SK-N-SH treated with all-trans-retinoic acid at 6 μM for 48 hours (cell line): ENCODE results near the gene GLIPR2.
A peak's percentile ranks its signal among the peaks of the same experiment; 100 is the strongest.

Experiments
- ATAC-seq: fragments of 200-7000 bp; cut with Tn5 transposase; 3 replicates; pipeline ENCODE4 v1.9.1; 2020; ENCODE audit warnings: mild to moderate bottlenecking, moderate library complexity
- ARNTL ChIP-seq: fragments of 450-650 bp; formaldehyde crosslinking; IDR thresholded peaks from 2 replicates; pipeline ENCODE4 v1.5.0; 2020; ENCODE audit warnings: low read depth, mild to moderate bottlenecking, moderate library complexity, borderline replicate concordance
- BACH2 ChIP-seq: fragments of 250-450 bp; sonication (Bioruptor Pico); IDR thresholded peaks from 2 replicates; pipeline ENCODE4 v1.9.0; 2021; ENCODE audit warnings: mild to moderate bottlenecking, borderline replicate concordance
- CSDC2 ChIP-seq: fragments of 250-450 bp; sonication (Bioruptor Pico); IDR thresholded peaks from 2 replicates; pipeline ENCODE4 v1.5.0; 2020; ENCODE audit warnings: mild to moderate bottlenecking, moderate library complexity
- GLIS3 ChIP-seq: fragments of 250-450 bp; sonication (Bioruptor Pico); IDR thresholded peaks from 2 replicates; pipeline ENCODE4 v1.5.0; 2020; ENCODE audit warnings: mild to moderate bottlenecking, moderate library complexity
- ISL1 ChIP-seq: fragments of 250-450 bp; sonication (Bioruptor Pico); IDR thresholded peaks from 2 replicates; pipeline ENCODE4 v2.1.2; 2022; ENCODE audit warnings: mild to moderate bottlenecking, moderate library complexity
- OSR1 ChIP-seq: fragments of 250-450 bp; sonication (Bioruptor Pico); IDR thresholded peaks from 2 replicates; pipeline ENCODE4 v1.8.0; 2022; ENCODE audit warnings: moderate library complexity, mild to moderate bottlenecking, inconsistent platforms
- PPARA ChIP-seq: fragments of 250-450 bp; sonication (Bioruptor Pico); IDR thresholded peaks from 2 replicates; pipeline ENCODE4 v1.5.0; 2020; ENCODE audit warnings: mild to moderate bottlenecking, borderline replicate concordance
- RARB ChIP-seq: fragments of 250-450 bp; sonication (Bioruptor Pico); IDR thresholded peaks from 2 replicates; pipeline ENCODE4 v1.8.0; 2021; ENCODE audit warnings: mild to moderate bottlenecking, moderate library complexity
- SNAI2 ChIP-seq: fragments of 250-450 bp; sonication (Bioruptor Pico); IDR thresholded peaks from 2 replicates; pipeline ENCODE4 v1.5.0; 2020; ENCODE audit warnings: mild to moderate bottlenecking, moderate library complexity
- TCF4 ChIP-seq: fragments of 250-450 bp; sonication (Bioruptor Pico); IDR thresholded peaks from 2 replicates; pipeline ENCODE4 v1.8.0; 2021; ENCODE audit warnings: mild to moderate bottlenecking, moderate library complexity, borderline replicate concordance
- TOX ChIP-seq: fragments of 250-450 bp; sonication (Bioruptor Pico); IDR thresholded peaks from 2 replicates; pipeline ENCODE4 v1.8.0; 2021; ENCODE audit warnings: mild to moderate bottlenecking, moderate library complexity, borderline replicate concordance
- ZC3H10 ChIP-seq: fragments of 250-450 bp; sonication (Bioruptor Pico); IDR thresholded peaks from 2 replicates; pipeline ENCODE4 v1.5.1; 2021; ENCODE audit warnings: mild to moderate bottlenecking, moderate library complexity
- ZFP30 ChIP-seq: fragments of 450-650 bp; formaldehyde crosslinking; IDR thresholded peaks from 2 replicates; pipeline ENCODE4 v1.5.0; 2022; ENCODE audit warnings: mild to moderate bottlenecking, moderate library complexity
- ZNF565 ChIP-seq: fragments of 450-650 bp; formaldehyde crosslinking; conservative IDR thresholded peaks from 2 replicates; pipeline ENCODE4 v1.5.0; 2020; ENCODE audit warnings: low read depth, mild to moderate bottlenecking, moderate library complexity
- ZNF70 ChIP-seq: fragments of 450-650 bp; formaldehyde crosslinking; IDR thresholded peaks from 2 replicates; pipeline ENCODE4 v1.5.0; 2020; ENCODE audit warnings: mild to moderate bottlenecking, moderate library complexity
- TF ChIP-seq, protein P1 (sequence below): fragments of 250-450 bp; sonication (Bioruptor Pico); IDR thresholded peaks from 2 replicates; pipeline ENCODE4 v1.8.0; 2020; ENCODE audit warnings: mild to moderate bottlenecking, moderate library complexity, borderline replicate concordance
- TF ChIP-seq, protein P2 (sequence below): fragments of 250-450 bp; sonication (Bioruptor Pico); IDR thresholded peaks from 2 replicates; pipeline ENCODE4 v1.5.0; 2020; ENCODE audit warnings: mild to moderate bottlenecking, moderate library complexity
- TF ChIP-seq, protein P3 (sequence below): fragments of 250-450 bp; sonication (Bioruptor Pico); IDR thresholded peaks from 2 replicates; pipeline ENCODE4 v1.8.0; 2021; ENCODE audit warnings: low read depth, mild to moderate bottlenecking, moderate library complexity, borderline replicate concordance
- TF ChIP-seq, protein P4 (sequence below): fragments of 250-450 bp; sonication (Bioruptor Pico); IDR thresholded peaks from 2 replicates; pipeline ENCODE4 v1.5.1; 2021; ENCODE audit warnings: mild to moderate bottlenecking, moderate library complexity

Gene GLIPR2

DNA sequence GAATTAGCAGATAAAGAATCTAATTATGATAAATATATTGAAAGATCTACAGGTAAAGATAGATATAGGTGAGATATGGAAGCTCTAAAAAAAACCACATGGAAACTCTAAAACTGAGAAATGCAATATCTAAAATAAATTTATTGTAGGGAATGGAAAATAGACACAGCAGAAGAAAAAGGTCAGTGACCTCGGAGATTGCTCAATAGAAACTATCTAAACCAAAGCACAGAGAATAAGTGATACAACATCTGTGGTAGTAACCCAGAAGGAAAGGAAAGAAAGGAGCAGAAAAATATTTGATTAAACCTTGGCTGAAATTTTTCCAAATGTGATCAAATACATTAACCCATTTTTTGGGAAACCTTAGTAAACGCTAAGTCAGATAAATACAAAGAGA, 43.1 kb upstream of the GLIPR2 start:
- TF ChIP-seq RARB (CRISPR knock-in tag) (no peak), ARNTL (no peak), ZNF565 (CRISPR knock-in tag) (no peak), TOX (no peak), SNAI2 (no peak)
- TF ChIP-seq, all 23 proteins: peak for 0
- no peak for ATAC-seq

DNA sequence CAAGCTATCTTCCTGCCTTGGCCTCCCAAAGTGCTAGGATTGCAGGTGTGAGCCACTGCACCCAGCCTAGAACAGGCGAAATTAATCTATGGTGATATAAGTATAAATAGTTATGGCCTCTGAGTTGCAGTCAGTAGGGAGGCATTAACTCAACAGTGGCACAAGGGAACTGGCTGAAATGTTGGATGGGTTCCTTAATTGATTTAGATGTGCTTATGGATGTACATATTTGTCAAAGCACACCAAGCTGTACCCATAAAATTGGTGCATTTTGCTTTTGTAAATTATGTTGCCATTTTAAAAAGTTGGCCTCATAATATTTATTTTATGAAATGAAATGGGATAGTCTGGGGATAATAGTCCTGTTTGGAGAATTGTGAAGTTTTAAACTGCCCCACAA, 36.8 kb upstream of the GLIPR2 start:
- ATAC-seq, result no peak
- TF ChIP-seq RARB (CRISPR knock-in tag) (no peak), SNAI2 (no peak)
- TF ChIP-seq, protein P1, sequence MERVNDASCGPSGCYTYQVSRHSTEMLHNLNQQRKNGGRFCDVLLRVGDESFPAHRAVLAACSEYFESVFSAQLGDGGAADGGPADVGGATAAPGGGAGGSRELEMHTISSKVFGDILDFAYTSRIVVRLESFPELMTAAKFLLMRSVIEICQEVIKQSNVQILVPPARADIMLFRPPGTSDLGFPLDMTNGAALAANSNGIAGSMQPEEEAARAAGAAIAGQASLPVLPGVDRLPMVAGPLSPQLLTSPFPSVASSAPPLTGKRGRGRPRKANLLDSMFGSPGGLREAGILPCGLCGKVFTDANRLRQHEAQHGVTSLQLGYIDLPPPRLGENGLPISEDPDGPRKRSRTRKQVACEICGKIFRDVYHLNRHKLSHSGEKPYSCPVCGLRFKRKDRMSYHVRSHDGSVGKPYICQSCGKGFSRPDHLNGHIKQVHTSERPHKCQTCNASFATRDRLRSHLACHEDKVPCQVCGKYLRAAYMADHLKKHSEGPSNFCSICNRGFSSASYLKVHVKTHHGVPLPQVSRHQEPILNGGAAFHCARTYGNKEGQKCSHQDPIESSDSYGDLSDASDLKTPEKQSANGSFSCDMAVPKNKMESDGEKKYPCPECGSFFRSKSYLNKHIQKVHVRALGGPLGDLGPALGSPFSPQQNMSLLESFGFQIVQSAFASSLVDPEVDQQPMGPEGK (CRISPR knock-in tag), result no peak

DNA sequence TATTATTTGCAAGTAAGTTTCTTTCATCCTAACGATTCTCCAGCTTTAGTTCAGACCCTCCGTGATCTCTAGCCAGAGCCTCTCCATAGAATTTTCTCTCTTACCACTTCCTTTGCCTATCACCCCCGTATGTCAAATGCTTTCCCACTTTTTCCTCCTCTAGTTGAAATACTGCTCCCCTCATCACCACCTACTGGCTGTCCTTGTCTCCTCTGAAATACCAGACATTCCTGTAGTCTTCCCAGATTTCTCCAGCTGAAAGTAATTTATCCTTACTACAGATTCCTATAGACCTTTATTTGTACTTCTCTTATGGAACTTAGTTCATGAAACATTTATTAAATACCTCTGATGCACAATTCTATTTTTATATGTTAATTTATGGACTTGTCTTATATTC, 36.0 kb upstream of the GLIPR2 start:
- ATAC-seq, result peak; percentile 54
- TF ChIP-seq, protein P2, sequence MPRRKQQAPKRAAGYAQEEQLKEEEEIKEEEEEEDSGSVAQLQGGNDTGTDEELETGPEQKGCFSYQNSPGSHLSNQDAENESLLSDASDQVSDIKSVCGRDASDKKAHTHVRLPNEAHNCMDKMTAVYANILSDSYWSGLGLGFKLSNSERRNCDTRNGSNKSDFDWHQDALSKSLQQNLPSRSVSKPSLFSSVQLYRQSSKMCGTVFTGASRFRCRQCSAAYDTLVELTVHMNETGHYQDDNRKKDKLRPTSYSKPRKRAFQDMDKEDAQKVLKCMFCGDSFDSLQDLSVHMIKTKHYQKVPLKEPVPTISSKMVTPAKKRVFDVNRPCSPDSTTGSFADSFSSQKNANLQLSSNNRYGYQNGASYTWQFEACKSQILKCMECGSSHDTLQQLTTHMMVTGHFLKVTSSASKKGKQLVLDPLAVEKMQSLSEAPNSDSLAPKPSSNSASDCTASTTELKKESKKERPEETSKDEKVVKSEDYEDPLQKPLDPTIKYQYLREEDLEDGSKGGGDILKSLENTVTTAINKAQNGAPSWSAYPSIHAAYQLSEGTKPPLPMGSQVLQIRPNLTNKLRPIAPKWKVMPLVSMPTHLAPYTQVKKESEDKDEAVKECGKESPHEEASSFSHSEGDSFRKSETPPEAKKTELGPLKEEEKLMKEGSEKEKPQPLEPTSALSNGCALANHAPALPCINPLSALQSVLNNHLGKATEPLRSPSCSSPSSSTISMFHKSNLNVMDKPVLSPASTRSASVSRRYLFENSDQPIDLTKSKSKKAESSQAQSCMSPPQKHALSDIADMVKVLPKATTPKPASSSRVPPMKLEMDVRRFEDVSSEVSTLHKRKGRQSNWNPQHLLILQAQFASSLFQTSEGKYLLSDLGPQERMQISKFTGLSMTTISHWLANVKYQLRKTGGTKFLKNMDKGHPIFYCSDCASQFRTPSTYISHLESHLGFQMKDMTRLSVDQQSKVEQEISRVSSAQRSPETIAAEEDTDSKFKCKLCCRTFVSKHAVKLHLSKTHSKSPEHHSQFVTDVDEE, result no peak
- TF ChIP-seq ZNF70 (CRISPR knock-in tag), result no peak
- no peak for TF ChIP-seq ZC3H10
- no peak for TF ChIP-seq ZFP30 (CRISPR knock-in tag)
- TF ChIP-seq TCF4 (CRISPR knock-in tag), result no peak
- TF ChIP-seq, protein P3, sequence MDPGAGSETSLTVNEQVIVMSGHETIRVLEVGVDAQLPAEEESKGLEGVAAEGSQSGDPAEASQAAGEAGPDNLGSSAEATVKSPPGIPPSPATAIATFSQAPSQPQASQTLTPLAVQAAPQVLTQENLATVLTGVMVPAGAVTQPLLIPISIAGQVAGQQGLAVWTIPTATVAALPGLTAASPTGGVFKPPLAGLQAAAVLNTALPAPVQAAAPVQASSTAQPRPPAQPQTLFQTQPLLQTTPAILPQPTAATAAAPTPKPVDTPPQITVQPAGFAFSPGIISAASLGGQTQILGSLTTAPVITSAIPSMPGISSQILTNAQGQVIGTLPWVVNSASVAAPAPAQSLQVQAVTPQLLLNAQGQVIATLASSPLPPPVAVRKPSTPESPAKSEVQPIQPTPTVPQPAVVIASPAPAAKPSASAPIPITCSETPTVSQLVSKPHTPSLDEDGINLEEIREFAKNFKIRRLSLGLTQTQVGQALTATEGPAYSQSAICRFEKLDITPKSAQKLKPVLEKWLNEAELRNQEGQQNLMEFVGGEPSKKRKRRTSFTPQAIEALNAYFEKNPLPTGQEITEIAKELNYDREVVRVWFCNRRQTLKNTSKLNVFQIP, result no peak
- no peak for TF ChIP-seq GLIS3 (CRISPR knock-in tag)
- no peak for TF ChIP-seq BACH2 (CRISPR knock-in tag)
- TF ChIP-seq, protein P4, sequence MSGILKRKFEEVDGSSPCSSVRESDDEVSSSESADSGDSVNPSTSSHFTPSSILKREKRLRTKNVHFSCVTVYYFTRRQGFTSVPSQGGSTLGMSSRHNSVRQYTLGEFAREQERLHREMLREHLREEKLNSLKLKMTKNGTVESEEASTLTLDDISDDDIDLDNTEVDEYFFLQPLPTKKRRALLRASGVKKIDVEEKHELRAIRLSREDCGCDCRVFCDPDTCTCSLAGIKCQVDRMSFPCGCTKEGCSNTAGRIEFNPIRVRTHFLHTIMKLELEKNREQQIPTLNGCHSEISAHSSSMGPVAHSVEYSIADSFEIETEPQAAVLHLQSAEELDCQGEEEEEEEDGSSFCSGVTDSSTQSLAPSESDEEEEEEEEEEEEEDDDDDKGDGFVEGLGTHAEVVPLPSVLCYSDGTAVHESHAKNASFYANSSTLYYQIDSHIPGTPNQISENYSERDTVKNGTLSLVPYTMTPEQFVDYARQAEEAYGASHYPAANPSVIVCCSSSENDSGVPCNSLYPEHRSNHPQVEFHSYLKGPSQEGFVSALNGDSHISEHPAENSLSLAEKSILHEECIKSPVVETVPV (CRISPR knock-in tag), result no peak
- TF ChIP-seq SNAI2, result no peak
- TF ChIP-seq RARB (CRISPR knock-in tag), result no peak
- TF ChIP-seq PPARA (CRISPR knock-in tag), result no peak
- TF ChIP-seq OSR1 (CRISPR knock-in tag), result no peak
- TF ChIP-seq ZNF565 (CRISPR knock-in tag), result no peak
- TF ChIP-seq ISL1 (CRISPR knock-in tag), result no peak
- TF ChIP-seq CSDC2 (CRISPR knock-in tag), result no peak
- TF ChIP-seq, protein P1 (CRISPR knock-in tag), result no peak
